PFSK-1 (cell line): Measurements from ENCODE around the gene C19orf85.

Experiments used
- POLR2AphosphoS5 ChIP-seq: IDR thresholded peaks from 2 replicates; pipeline ENCODE4 v1.6.1; 2012; ENCODE audit warnings: low read depth, mild to moderate bottlenecking, control low read depth, low read length, moderate library complexity
- SIN3A ChIP-seq: IDR thresholded peaks from 2 replicates; pipeline ENCODE4 v1.6.1; 2012; ENCODE audit warnings: mild to moderate bottlenecking, low read length, moderate library complexity, borderline replicate concordance; ENCODE audit not compliant: insufficient read depth

DNA sequence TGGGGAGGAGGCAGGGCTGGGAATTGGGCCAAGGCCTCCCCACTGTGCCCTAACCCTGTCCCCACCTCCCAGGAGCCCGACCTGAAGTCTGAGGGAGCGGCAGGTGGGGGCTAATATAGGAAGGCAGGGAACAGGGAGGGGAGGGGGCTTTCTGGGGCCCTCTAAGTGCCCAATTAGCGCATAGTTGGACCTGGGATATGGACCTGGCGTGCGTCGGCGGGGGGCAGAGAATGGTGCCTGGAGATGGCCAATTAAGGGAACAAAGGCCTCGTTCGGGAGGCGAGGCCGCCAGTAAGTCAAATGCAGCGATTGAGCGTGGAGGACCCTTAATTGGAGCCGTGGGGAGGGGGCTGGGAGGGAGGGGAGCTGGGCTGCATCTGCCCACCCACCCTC, at the start of gene C19orf85:
- TF ChIP-seq POLR2AphosphoS5 (no peak), SIN3A (no peak)
